Measurements from ENCODE around the gene TMBIM1. TPM values are rescaled to one million over a fixed set of nuclear protein-coding genes. Genes with fewer than 3 reads are reported as not detected.

The TMBIM1 gene
- total RNA-seq, 1 donor: 136 TPM

DNA sequence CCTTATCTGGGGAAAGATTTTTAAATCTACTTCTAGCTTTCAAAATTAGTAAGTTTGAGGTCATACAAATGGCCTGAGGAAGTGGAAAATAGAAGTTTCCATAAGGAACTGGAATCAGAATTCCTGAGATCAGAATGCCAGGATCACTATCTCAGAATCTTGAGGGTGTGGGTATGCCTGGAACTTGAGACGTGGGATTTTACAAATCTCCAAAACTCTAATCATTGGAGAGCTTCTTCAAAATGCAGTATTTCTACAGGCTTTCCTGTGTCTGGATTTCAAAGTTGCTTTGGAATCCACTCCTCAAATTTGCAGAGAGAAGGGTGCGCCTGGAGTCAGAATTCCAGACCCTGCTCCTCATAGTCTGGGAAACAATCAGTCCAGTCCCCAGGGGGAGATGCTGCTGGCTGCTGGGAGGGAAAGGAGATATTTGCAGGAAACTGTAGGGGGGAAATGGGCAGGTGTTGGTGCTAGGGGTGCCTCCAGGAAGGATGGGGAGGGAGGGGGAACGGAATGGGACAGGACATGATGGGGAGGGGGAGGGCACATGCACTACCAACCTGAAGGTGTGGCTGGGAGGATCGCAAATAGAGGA, 33.4 kb upstream of the TMBIM1 start:
- TF ChIP-seq, protein P1, sequence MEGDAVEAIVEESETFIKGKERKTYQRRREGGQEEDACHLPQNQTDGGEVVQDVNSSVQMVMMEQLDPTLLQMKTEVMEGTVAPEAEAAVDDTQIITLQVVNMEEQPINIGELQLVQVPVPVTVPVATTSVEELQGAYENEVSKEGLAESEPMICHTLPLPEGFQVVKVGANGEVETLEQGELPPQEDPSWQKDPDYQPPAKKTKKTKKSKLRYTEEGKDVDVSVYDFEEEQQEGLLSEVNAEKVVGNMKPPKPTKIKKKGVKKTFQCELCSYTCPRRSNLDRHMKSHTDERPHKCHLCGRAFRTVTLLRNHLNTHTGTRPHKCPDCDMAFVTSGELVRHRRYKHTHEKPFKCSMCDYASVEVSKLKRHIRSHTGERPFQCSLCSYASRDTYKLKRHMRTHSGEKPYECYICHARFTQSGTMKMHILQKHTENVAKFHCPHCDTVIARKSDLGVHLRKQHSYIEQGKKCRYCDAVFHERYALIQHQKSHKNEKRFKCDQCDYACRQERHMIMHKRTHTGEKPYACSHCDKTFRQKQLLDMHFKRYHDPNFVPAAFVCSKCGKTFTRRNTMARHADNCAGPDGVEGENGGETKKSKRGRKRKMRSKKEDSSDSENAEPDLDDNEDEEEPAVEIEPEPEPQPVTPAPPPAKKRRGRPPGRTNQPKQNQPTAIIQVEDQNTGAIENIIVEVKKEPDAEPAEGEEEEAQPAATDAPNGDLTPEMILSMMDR (IDR thresholded peaks at IDR 0.05; ENCODE audit: insufficient read depth, low read depth, low read length): no peak
- DNase-seq (ENCODE audit: low read depth): no peak
- no peak overlapping the region for H3K4me3 ChIP-seq (ENCODE audit: low read depth, low read length)

DNA sequence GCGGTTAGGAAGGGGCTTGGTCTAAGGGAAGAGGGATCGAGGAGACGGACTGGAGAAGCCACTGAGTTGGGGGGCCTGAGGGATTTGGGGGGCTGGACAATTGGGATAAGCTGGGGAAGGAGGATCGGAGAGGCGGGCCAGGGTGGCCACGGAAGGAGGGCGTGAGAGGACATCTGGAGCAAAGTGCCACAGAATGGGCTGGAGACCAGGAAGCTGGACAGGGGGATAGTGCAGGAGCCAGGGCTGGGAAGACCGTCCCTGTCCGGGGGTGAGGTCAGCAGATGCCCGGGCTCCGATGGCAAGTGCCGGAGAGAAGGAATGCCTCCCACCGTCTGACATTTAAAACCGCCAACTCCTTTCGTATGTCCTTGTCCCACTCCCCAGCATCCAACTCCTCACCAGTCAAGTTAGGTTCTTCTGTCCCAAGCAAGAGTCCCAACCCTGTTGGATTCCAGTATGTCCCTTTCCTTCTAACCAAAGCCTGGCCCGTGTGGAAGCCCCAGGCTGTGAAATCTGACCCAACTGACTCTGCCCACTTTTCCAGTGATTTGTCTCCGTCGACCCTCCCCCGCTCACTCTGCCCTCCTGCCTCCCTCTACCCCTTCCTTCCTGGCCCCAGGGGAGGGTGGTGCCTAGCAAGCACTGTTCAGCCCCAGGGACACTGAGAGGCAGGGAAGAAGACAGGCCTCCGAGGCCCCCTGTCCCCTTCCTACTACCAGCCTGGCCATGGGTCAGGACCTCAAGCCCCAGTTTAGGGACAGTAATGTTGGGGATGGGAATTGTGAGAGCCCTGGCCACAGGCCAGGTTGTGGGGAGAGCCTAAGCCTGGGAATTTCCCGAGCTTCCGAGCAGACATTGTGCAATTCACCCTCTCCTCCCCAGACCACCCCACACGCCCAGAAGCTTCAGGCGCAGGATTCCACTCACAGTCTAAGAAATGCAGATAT, 31.5 kb upstream of the TMBIM1 start:
- TF ChIP-seq, protein P1 (IDR thresholded peaks at IDR 0.05; ENCODE audit: insufficient read depth, low read depth, low read length): no peak
- peak; percentile 91 for DNase-seq (ENCODE audit: low read depth)

DNA sequence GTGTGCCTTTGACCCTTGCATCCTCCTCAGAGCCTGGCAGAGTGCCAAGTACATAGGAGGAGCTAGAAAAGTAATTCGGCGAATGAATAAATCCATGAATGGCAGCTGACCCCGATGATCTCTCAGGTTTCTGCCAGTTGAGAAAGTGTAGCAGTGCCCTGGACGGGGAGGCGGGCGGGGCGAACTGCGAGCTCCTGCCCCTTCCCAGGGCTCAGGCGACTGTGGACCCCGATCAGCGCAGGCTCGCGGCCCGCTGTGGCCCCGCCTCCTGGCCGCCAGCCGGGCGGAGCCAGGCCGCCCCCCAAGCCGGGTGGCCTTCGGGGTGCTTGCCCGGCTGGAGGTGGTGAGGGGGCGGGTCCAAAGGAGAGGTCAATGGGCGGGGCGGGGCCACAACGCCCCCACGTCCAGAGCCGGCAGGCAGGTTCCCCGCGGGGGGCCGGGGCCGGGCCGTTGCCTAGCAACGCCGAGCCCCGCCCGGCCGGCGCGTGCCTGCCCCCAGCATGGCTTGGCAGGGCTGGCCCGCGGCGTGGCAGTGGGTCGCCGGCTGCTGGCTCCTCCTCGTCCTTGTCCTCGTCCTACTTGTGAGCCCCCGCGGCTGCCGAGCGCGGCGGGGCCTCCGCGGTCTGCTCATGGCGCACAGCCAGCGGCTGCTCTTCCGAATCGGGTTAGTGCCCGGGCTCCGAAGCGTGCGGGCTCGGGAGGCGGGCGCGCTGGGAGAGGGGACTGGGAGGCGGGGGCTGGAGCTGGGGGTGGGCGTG, 30.6 kb upstream of the TMBIM1 start:
- H3K4me3 ChIP-seq (ENCODE audit: low read depth, low read length): peak overlapping the region; percentile 82
- TF ChIP-seq, protein P1 (IDR thresholded peaks at IDR 0.05; ENCODE audit: insufficient read depth, low read depth, low read length): no peak
- peak; percentile 98 for DNase-seq (ENCODE audit: low read depth)

More for the DNA sequence above, 31.5 kb upstream of the TMBIM1 start:
- H3K4me3 ChIP-seq (ENCODE audit: low read depth, low read length): peak overlapping the region; percentile 82

DNA sequence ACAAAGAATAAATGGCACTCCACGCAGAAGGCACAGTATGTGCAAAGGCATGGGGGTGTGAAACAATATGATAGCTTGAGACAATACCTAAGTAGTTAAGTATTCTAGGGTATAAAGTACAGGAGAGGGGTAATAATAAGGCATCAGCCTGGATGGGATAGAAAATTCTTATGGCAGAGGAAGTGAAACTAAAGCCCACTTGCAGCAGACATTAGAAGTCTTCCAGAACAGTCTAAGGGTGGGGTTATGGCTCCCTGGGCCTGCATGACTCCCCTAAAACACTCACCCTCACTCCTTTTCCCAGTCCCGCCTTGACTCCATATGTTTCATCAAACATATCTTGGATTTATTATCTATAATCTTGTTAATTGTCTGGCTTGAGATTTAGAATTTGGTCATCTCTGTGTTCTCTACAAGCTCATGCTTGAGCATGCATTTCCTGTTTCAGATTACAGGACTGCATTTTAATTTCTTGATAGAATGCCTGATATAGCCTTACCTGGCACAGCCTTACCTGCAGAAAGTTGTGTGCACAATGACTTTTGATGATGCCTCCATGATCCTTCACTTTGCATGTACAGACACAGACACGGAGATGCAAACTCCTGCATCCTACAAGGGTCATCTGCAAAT, 28.5 kb upstream of the TMBIM1 start:
- TF ChIP-seq, protein P1 (IDR thresholded peaks at IDR 0.05; ENCODE audit: insufficient read depth, low read depth, low read length): no peak
- no peak overlapping the region for H3K4me3 ChIP-seq (ENCODE audit: low read depth, low read length)
- DNase-seq (ENCODE audit: low read depth): no peak

DNA sequence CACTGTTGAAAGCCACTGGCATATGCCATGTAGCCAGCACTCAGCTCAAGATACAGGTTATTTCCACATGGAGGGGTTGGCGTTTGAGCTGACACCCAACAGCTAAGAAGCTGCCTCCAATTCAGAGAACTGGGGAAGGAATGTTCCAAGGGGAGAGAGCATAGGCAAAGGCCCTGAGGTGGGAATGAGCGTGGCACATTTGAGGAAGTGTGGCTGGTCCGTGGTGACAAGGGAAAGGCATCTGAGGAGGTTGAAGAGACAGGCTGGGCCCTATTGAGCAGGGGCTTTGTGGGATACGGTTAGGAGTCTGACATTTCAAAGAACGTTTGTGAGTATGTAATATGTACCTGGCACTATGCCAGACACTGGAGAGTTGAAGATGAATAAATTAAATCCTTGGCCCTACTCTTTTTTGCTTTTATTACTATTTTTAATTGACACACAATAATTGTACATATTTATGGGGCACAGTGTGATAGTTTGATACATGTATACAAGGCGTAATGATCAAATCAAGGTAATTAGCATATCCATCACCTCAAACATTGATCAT, 27.6 kb upstream of the TMBIM1 start:
- no peak for DNase-seq (ENCODE audit: low read depth)
- TF ChIP-seq, protein P1 (IDR thresholded peaks at IDR 0.05; ENCODE audit: insufficient read depth, low read depth, low read length): no peak
- no peak overlapping the region for H3K4me3 ChIP-seq (ENCODE audit: low read depth, low read length)

DNA sequence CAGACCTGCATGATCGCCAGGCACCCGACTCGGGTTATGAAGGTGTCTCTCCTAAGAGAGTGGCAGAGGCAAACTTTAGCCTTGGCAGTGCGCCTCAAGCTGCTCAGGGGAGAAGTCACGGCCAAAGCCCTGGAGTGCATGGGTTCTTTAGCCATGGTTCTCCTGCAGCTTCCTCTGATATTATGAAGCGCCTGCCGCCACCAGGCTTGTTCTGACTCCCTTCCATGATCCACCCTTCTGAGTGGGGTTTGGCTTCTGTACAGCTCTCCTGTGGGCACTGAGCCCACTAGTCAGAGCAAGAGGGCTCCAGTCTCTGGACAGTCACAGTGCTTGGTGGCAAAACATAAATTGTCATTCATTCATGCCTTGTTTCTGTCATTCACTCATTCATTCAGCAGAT, 25.9 kb upstream of the TMBIM1 start:
- no peak overlapping the region for H3K4me3 ChIP-seq (ENCODE audit: low read depth, low read length)
- TF ChIP-seq, protein P1 (IDR thresholded peaks at IDR 0.05; ENCODE audit: insufficient read depth, low read depth, low read length): no peak
- DNase-seq (ENCODE audit: low read depth): no peak

All from fibroblast of villous mesenchyme (primary cell).